ENCODE results near the gene NAALADL2. TPM values are rescaled to one million over a fixed set of nuclear protein-coding genes. Genes with fewer than 3 reads are reported as not detected.

NAALADL2 gene
- total and polyA plus RNA-seq, 9 of the 15 experiments (the other 6 are each of a cell fraction or from before 2014, with no cell fraction given): 0.29 to 1.1 (median 0.79) TPM; not detected in 1

DNA sequence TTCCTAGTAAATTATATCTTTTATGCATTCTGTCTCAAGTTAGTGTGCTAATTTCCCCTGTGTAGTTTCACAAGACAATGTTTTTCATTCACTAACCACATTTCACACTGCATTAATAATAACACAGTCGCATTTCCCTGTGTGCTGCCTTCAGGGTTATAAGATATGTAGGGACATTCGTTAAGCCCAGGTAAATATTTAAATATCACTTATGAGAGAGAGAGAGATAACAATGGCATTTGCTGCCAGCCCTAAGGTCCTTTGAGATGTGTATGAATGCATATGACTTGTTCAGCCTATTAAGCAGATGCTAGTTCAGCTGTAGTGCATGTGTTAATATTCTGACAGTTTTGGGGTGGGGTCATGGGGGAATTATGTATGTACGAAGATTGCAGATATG is 876.7 kb downstream of the NAALADL2 start:
- Histone ChIP-seq H3K27me3 (ENCODE audit: control insufficient read depth in 2 of 2, insufficient read depth in 2 of 2, low read length in 2 of 2) (no peaks in the 10 kb centered on the region), H3K27ac (ENCODE audit: extremely low read depth, low read depth, low read length) (no peak overlapping the region), H3K36me3 (ENCODE audit: control insufficient read depth, insufficient read depth, low read length) (no peaks in the 10 kb centered on the region), H3K4me3 (no peak overlapping the region), H3K9ac (ENCODE audit: insufficient read depth in 1 of 2, low read depth in 2 of 2, low read length in 2 of 2) (no peak overlapping the region), H3K4me1 (replicated peaks in 1 of 2; ENCODE audit: control insufficient read depth in 2 of 2, insufficient read depth in 2 of 2, low read length in 2 of 2) (no peaks in the 10 kb centered on the region), H4K20me1 (replicated peaks; ENCODE audit: control insufficient read depth, insufficient read depth, low read length) (no peaks in the 10 kb centered on the region), H3K4me2 (ENCODE audit: insufficient read depth, low read length) (no peak overlapping the region), H3K9me1 (ENCODE audit: control insufficient read depth, insufficient read depth, low read length) (no peaks in the 10 kb centered on the region), H3K79me2 (ENCODE audit: control insufficient read depth, insufficient read depth, low read length) (no peaks in the 10 kb centered on the region), H2AFZ (ENCODE audit: low read depth, low read length) (no peak overlapping the region), H3K9me3 (replicated peaks; ENCODE audit: control insufficient read depth, insufficient read depth, low read depth, low read length) (no peaks in the 10 kb centered on the region)
- in situ Hi-C loops (cut with MboI) (no loop called here), intact Hi-C loops (cut with micrococcal nuclease) (no loop called here)
- 0% methylated on average over 3 of the region's 3 CpGs for WGBS (ENCODE audit: insufficient coverage, low coverage, missing lambda C conversion rate)
- DNase-seq (ENCODE audit: extremely low read depth in 1 of 4, low spot score in 3 of 4): no peak
- ATAC-seq: no peak
- POLR2A ChIA-PET: no interaction called here
- TF ChIP-seq ZNF354B (CRISPR knock-in tag; IDR thresholded peaks at IDR 0.05): no peak
- no TSS peak for BruUV-seq (replicated peaks)
- CTCF ChIA-PET (ENCODE audit: low intra/inter-chr PET ratio): no interaction called here
- no peak for FAIRE-seq

DNA sequence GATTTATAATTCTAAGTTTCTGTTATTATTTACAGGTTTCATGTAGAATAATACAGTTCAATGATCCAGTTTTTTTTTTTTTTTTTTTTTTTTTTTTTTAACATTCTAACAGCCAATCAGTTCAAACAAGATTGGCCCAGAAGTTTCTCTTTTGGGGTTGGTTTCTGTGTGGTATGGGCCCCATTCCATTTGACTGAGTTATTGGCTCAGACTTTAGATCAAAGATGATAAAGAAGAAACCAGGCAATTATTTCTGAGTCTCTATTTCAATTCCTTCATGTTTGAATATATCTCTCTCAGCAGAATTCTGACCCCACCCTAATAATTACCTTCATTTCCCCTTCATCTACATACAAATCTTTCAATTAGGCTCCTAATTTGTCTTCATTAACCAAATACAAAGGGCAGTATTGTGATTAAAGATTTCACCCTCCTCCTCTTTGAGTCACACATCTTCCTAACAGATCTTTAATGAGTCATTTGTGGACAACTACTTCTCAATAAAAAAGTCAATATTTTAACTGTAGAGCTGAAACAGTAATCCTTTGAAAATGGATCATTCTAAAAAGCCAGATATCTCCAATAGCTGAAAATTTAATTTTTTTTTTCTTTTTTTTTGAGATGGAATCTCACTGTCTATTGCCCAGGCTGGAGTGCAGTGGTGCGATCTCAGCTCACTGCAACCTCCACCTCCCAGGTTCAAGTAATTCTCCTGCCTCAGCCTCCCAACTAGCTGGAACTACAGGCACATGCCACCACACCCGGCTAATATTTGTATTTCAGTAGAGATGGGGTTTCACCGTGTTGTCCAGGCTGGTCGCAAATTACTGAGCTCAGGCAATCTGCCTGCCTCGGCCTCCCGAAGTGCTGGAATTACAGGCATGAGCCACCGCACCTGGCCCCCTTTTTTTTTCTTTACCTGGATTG is 878.8 kb downstream of the NAALADL2 start:
- Histone ChIP-seq H3K27ac (ENCODE audit: extremely low read depth, low read depth, low read length) (no peak overlapping the region), H3K4me1 (replicated peaks in 1 of 2; ENCODE audit: control insufficient read depth in 2 of 2, insufficient read depth in 2 of 2, low read length in 2 of 2) (no peaks in the 10 kb centered on the region), H3K79me2 (ENCODE audit: control insufficient read depth, insufficient read depth, low read length) (no peaks in the 10 kb centered on the region), H3K9me3 (replicated peaks; ENCODE audit: control insufficient read depth, insufficient read depth, low read depth, low read length) (no peaks in the 10 kb centered on the region), H3K4me2 (ENCODE audit: insufficient read depth, low read length) (no peak overlapping the region), H3K36me3 (ENCODE audit: control insufficient read depth, insufficient read depth, low read length) (no peaks in the 10 kb centered on the region), H2AFZ (ENCODE audit: low read depth, low read length) (no peak overlapping the region), H3K9ac (ENCODE audit: insufficient read depth in 1 of 2, low read depth in 2 of 2, low read length in 2 of 2) (no peak overlapping the region), H3K4me3 (no peak overlapping the region), H4K20me1 (replicated peaks; ENCODE audit: control insufficient read depth, insufficient read depth, low read length) (no peaks in the 10 kb centered on the region), H3K9me1 (ENCODE audit: control insufficient read depth, insufficient read depth, low read length) (no peaks in the 10 kb centered on the region), H3K27me3 (ENCODE audit: control insufficient read depth in 2 of 2, insufficient read depth in 2 of 2, low read length in 2 of 2) (no peaks in the 10 kb centered on the region)
- POLR2A ChIA-PET: no interaction called here
- DNase-seq (ENCODE audit: extremely low read depth in 1 of 4, low spot score in 3 of 4) (no peak), FAIRE-seq (no peak), ATAC-seq (no peak)
- in situ Hi-C loops (cut with MboI) (no loop called here), intact Hi-C loops (cut with micrococcal nuclease) (no loop called here)
- CTCF ChIA-PET (ENCODE audit: low intra/inter-chr PET ratio): no interaction called here
- BruUV-seq (replicated peaks): no TSS peak
- WGBS (ENCODE audit: insufficient coverage, low coverage, missing lambda C conversion rate): 0% methylated on average over 7 of the region's 7 CpGs
- TF ChIP-seq KAT7 (CRISPR knock-in tag; IDR thresholded peaks at IDR 0.05; ENCODE audit: borderline replicate concordance): no peak
- no peak for TF ChIP-seq NFXL1 (CRISPR knock-in tag; IDR thresholded peaks at IDR 0.05)
- TF ChIP-seq MAFF (IDR thresholded peaks at IDR 0.05; ENCODE audit: low read length): no peak
- TF ChIP-seq BCOR (IDR thresholded peaks at IDR 0.05): no peak
- TF ChIP-seq ZC3H11A (IDR thresholded peaks at IDR 0.05; ENCODE audit: low read depth, low read length): no peak
- TF ChIP-seq, protein P1, sequence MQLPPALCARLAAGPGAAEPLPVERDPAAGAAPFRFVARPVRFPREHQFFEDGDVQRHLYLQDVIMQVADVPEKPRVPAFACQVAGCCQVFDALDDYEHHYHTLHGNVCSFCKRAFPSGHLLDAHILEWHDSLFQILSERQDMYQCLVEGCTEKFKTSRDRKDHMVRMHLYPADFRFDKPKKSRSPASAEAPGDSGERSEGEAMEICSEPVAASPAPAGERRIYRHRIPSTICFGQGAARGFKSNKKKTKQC (CRISPR knock-in tag; IDR thresholded peaks at IDR 0.05): no peak
- TF ChIP-seq ZNF282 (CRISPR knock-in tag; IDR thresholded peaks at IDR 0.05): no peak
- no peak for TF ChIP-seq ZNF23 (CRISPR knock-in tag; IDR thresholded peaks at IDR 0.05)
- TF ChIP-seq RAD51 (IDR thresholded peaks at IDR 0.05; ENCODE audit: borderline replicate concordance, low read depth): no peak
- no peak for TF ChIP-seq BACH1 (tag; IDR thresholded peaks at IDR 0.05)
- no peak for TF ChIP-seq MED1 (CRISPR knock-in tag; IDR thresholded peaks at IDR 0.05; ENCODE audit: borderline replicate concordance)
- TF ChIP-seq KHSRP (IDR thresholded peaks at IDR 0.05): no peak
- TF ChIP-seq, protein P2, sequence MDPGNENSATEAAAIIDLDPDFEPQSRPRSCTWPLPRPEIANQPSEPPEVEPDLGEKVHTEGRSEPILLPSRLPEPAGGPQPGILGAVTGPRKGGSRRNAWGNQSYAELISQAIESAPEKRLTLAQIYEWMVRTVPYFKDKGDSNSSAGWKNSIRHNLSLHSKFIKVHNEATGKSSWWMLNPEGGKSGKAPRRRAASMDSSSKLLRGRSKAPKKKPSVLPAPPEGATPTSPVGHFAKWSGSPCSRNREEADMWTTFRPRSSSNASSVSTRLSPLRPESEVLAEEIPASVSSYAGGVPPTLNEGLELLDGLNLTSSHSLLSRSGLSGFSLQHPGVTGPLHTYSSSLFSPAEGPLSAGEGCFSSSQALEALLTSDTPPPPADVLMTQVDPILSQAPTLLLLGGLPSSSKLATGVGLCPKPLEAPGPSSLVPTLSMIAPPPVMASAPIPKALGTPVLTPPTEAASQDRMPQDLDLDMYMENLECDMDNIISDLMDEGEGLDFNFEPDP (CRISPR knock-in tag; IDR thresholded peaks at IDR 0.05): no peak
- no peak for TF ChIP-seq TEAD1 (CRISPR knock-in tag; IDR thresholded peaks at IDR 0.05)
